Activated T-helper 1 cell treated with anti-CD3 and anti-CD28 coated beads, Interleukin-12 subunit alpha, Interleukin-12 subunit beta, Interleukin-2, Interleukin-4 antibody, amounts not matched to agents 30 ng/mL and 10 ng/mL and 1 ng/mL, durations not matched to agents 14 hours and 24 hours and 36 hours (primary cell): ENCODE data around the gene BAHCC1. TPM values are rescaled to one million over a fixed set of nuclear protein-coding genes. Genes with fewer than 3 reads are reported as not detected.

Experiments used
- DNase-seq: peaks from one replicate; pipeline ENCODE4 v3.0.0; 2021; ENCODE audit warnings: low spot score
- H3K27ac Mint-ChIP-seq: one replicate; pipeline ENCODE4 v1.8.0; 2021; ENCODE audit warnings: mild to moderate bottlenecking, mixed read lengths
- H3K27me3 Mint-ChIP-seq: one replicate; pipeline ENCODE4 v1.8.0; 2022; ENCODE audit warnings: mild to moderate bottlenecking, moderate library complexity, mixed read lengths; ENCODE audit not compliant: insufficient read depth
- H3K36me3 Mint-ChIP-seq: one replicate; pipeline ENCODE4 v1.8.0; 2021; ENCODE audit warnings: low read depth, mixed read lengths
- H3K4me1 Mint-ChIP-seq: one replicate; pipeline ENCODE4 v1.8.0; 2021; ENCODE audit warnings: low read depth, mixed read lengths
- H3K4me3 Mint-ChIP-seq: one replicate; pipeline ENCODE4 v1.8.0; 2021; ENCODE audit warnings: mild to moderate bottlenecking, moderate library complexity, mixed read lengths
- H3K9me3 Mint-ChIP-seq: one replicate; pipeline ENCODE4 v1.8.0; 2021; ENCODE audit warnings: mixed read lengths
- intact Hi-C: fragments of 100-400 bp; cut with micrococcal nuclease; formaldehyde crosslinking; loops from one replicate; pipeline ENCODE4 v1.15.1; 2024
- total RNA-seq: library from RNA; stranded (reverse); gene quantifications from 2 replicates; pipeline ENCODE4 v1.2.3, GENCODE V29; 2022

Gene BAHCC1
- total RNA-seq, 1 donor from 2014 or later = 0.08 TPM

- Mint-ChIP-seq H3K9me3 (no peaks in the 10 kb centered on the region), H3K4me3 (no peak overlapping the region), H3K4me1 (no peaks in the 10 kb centered on the region), H3K27ac (no peak overlapping the region), H3K27me3 (peaks cover 2% of the 10 kb centered on the region), H3K36me3 (no peaks in the 10 kb centered on the region)
- DNase-seq = no peak
- intact Hi-C loops = no loop called here
Observed at GRCh38 chr17:81459864-81460263, 64.6 kb downstream of the BAHCC1 start.

GRCh38 chr17:81460856-81461460 is 65.7 kb downstream of the BAHCC1 start:
- intact Hi-C loops = no loop called here
- Mint-ChIP-seq H3K4me1 (no peaks in the 10 kb centered on the region), H3K36me3 (no peaks in the 10 kb centered on the region), H3K9me3 (no peaks in the 10 kb centered on the region), H3K4me3 (no peak overlapping the region), H3K27me3 (no peaks in the 10 kb centered on the region), H3K27ac (no peak overlapping the region)
- no peak for DNase-seq

- H3K27ac Mint-ChIP-seq = no peak overlapping the region
- H3K4me3 Mint-ChIP-seq = no peak overlapping the region
- no peaks in the 10 kb centered on the region for H3K9me3 Mint-ChIP-seq
- no peaks in the 10 kb centered on the region for H3K27me3 Mint-ChIP-seq
- H3K36me3 Mint-ChIP-seq = no peaks in the 10 kb centered on the region
- H3K4me1 Mint-ChIP-seq = no peaks in the 10 kb centered on the region
- DNase-seq = no peak
- intact Hi-C loops = no loop called here
Observed at GRCh38 chr17:81461607-81462500, 66.6 kb downstream of the BAHCC1 start.

GRCh38 chr17:81462506-81463125 is 67.4 kb downstream of the BAHCC1 start:
- DNase-seq = no peak
- Mint-ChIP-seq H3K4me3 (no peak overlapping the region), H3K9me3 (no peaks in the 10 kb centered on the region), H3K36me3 (no peaks in the 10 kb centered on the region), H3K4me1 (no peaks in the 10 kb centered on the region), H3K27me3 (no peaks in the 10 kb centered on the region), H3K27ac (no peak overlapping the region)
- intact Hi-C loops = no loop called here

DNA sequence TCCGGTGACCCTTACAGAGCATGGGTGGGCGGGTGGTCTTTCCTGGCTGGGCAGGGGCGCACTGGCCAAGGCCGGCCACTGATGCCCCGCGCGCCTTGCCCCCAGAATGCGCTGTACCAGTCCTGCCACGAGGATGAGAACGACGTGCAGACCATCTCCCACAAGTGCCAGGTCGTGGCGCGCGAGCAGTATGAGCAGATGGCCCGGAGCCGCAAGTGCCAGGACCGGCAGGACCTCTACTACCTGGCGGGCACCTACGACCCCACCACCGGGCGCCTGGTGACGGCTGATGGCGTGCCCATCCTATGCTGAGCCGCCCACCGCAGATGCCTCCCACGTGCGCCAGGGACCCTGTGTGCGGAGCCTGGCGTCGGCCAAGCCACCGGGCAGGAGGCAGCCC is 68.2 kb downstream of the BAHCC1 start:
- H3K4me1 Mint-ChIP-seq = no peaks in the 10 kb centered on the region
- no peaks in the 10 kb centered on the region for H3K9me3 Mint-ChIP-seq
- no peak overlapping the region for H3K27ac Mint-ChIP-seq
- H3K36me3 Mint-ChIP-seq = no peaks in the 10 kb centered on the region
- DNase-seq = no peak
- H3K4me3 Mint-ChIP-seq = no peak overlapping the region
- intact Hi-C loops = no loop called here
- H3K27me3 Mint-ChIP-seq = no peaks in the 10 kb centered on the region

DNA sequence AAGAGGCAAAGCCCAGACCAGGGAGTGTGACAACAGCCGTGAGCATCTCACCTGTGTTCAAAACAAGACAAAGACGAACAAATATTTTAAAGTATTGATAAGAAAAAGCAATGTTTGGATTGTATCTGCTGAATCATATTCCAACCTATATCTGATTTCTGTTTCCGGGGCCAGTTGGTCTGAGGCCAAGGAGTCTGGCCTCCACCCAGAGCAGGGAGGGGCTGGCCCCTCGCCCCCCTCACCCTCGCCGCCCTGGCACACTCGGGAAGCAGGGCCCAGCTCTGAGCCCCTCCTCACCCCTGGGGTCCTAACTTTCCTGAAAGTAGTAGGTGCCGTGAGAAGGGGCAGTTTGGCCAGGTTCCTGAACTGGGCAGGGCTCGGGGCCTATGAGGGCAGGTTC is 69.3 kb downstream of the BAHCC1 start:
- H3K9me3 Mint-ChIP-seq = no peaks in the 10 kb centered on the region
- no peak for DNase-seq
- no peak overlapping the region for H3K27ac Mint-ChIP-seq
- H3K4me1 Mint-ChIP-seq = no peaks in the 10 kb centered on the region
- H3K27me3 Mint-ChIP-seq = no peaks in the 10 kb centered on the region
- intact Hi-C loops = no loop called here
- H3K4me3 Mint-ChIP-seq = no peak overlapping the region
- H3K36me3 Mint-ChIP-seq = no peaks in the 10 kb centered on the region

GRCh38 chr17:81465910-81466309 is 70.7 kb downstream of the BAHCC1 start:
- H3K4me3 Mint-ChIP-seq = no peak overlapping the region
- no peak for DNase-seq
- H3K9me3 Mint-ChIP-seq = no peaks in the 10 kb centered on the region
- intact Hi-C loops = no loop called here
- H3K36me3 Mint-ChIP-seq = no peaks in the 10 kb centered on the region
- H3K27ac Mint-ChIP-seq = no peak overlapping the region
- no peaks in the 10 kb centered on the region for H3K4me1 Mint-ChIP-seq
- H3K27me3 Mint-ChIP-seq = no peaks in the 10 kb centered on the region

GRCh38 chr17:81466564-81467472 is 71.6 kb downstream of the BAHCC1 start:
- DNase-seq = no peak
- H3K27ac Mint-ChIP-seq = no peak overlapping the region
- no peaks in the 10 kb centered on the region for H3K9me3 Mint-ChIP-seq
- no peaks in the 10 kb centered on the region for H3K4me1 Mint-ChIP-seq
- H3K27me3 Mint-ChIP-seq = no peaks in the 10 kb centered on the region
- intact Hi-C loops = no loop called here
- no peaks in the 10 kb centered on the region for H3K36me3 Mint-ChIP-seq
- no peak overlapping the region for H3K4me3 Mint-ChIP-seq

DNA sequence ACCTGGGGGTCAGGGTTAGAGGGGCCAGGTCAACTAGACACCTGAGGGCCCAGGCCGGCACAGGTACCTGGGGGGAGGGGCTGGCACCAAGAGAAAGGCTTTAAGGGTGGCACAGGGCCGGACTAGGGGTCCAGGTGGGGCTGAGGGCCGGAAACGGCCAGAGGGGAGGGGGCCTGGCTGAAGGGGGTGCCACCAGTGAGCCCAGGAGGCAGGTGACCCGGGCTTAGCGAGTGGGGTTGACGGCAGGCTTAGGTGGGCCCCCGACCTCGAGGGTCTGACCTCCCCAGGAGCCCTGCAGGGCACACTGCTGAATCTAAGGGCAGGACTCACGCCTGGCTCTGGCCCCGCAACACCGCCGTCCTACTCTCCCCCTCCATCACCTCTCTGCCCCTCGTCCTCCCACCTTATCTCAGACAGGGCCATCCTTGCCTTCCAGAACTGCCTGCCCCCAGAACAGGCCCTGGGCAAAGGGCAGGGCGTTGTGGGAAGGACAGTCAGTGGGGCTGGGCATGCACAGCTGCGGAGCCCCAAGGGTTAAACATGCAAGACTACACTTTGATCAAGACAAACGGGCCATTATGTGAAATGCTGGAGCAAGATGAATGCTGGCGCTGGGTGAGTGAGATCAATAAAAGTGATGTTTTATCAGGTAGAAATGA is 73.0 kb downstream of the BAHCC1 start:
- H3K27me3 Mint-ChIP-seq = no peaks in the 10 kb centered on the region
- intact Hi-C loops = no loop called here
- DNase-seq = no peak
- H3K4me3 Mint-ChIP-seq = no peak overlapping the region
- no peak overlapping the region for H3K27ac Mint-ChIP-seq
- H3K36me3 Mint-ChIP-seq = no peaks in the 10 kb centered on the region
- H3K4me1 Mint-ChIP-seq = no peaks in the 10 kb centered on the region
- no peaks in the 10 kb centered on the region for H3K9me3 Mint-ChIP-seq

- intact Hi-C loops = no loop called here
Observed at GRCh38 chr17:81468770-81469121, 73.5 kb downstream of the BAHCC1 start.

GRCh38 chr17:81469266-81469665 is 74.0 kb downstream of the BAHCC1 start:
- no peaks in the 10 kb centered on the region for H3K27me3 Mint-ChIP-seq
- H3K36me3 Mint-ChIP-seq = no peaks in the 10 kb centered on the region
- intact Hi-C loops = no loop called here
- no peak for DNase-seq
- no peaks in the 10 kb centered on the region for H3K9me3 Mint-ChIP-seq
- H3K4me3 Mint-ChIP-seq = no peak overlapping the region
- no peaks in the 10 kb centered on the region for H3K4me1 Mint-ChIP-seq
- no peak overlapping the region for H3K27ac Mint-ChIP-seq

More at GRCh38 chr17:81468770-81469121, 73.5 kb downstream of the BAHCC1 start:
- Mint-ChIP-seq H3K36me3 (no peaks in the 10 kb centered on the region), H3K9me3 (no peaks in the 10 kb centered on the region), H3K4me1 (no peaks in the 10 kb centered on the region), H3K27ac (no peak overlapping the region), H3K27me3 (no peaks in the 10 kb centered on the region), H3K4me3 (no peak overlapping the region)
- no peak for DNase-seq

GRCh38 chr17:81470270-81470943 is 75.2 kb downstream of the BAHCC1 start:
- intact Hi-C loops = no loop called here
- no peak for DNase-seq
- H3K36me3 Mint-ChIP-seq = no peaks in the 10 kb centered on the region
- no peaks in the 10 kb centered on the region for H3K9me3 Mint-ChIP-seq
- no peak overlapping the region for H3K4me3 Mint-ChIP-seq
- no peak overlapping the region for H3K27ac Mint-ChIP-seq
- H3K27me3 Mint-ChIP-seq = no peaks in the 10 kb centered on the region
- H3K4me1 Mint-ChIP-seq = no peaks in the 10 kb centered on the region
